ENCODE measurements around the gene PCNX1.
"Not testable (repeated sequence)": the region's sequence is repeated elsewhere in the genome, so short reads cannot be mapped to it uniquely, and the experiment has no call there.

PCNX1 gene

GRCh38 chr14:71121001-71121400 is 213.7 kb downstream of the PCNX1 start:
- DNase-seq (ENCODE audit: low read depth in 2 of 2, low spot score in 1 of 2), result no peak

GRCh38 chr14:71121711-71122110 is 214.5 kb downstream of the PCNX1 start:
- no peak for DNase-seq (ENCODE audit: low read depth in 2 of 2, low spot score in 1 of 2)

- DNase-seq (ENCODE audit: low read depth in 2 of 2, low spot score in 1 of 2), result no peak
Observed at GRCh38 chr14:71122866-71123565, 215.8 kb downstream of the PCNX1 start.

- DNase-seq (ENCODE audit: low read depth in 2 of 2, low spot score in 1 of 2), result no peak
Observed at GRCh38 chr14:71123579-71124135, 216.4 kb downstream of the PCNX1 start.

GRCh38 chr14:71129716-71130490 is 222.6 kb downstream of the PCNX1 start:
- not testable (repeated sequence) for DNase-seq (ENCODE audit: low read depth in 2 of 2, low spot score in 1 of 2)

- no peak for DNase-seq (ENCODE audit: low read depth in 2 of 2, low spot score in 1 of 2)
Observed at GRCh38 chr14:71130491-71131179, 223.4 kb downstream of the PCNX1 start.

- DNase-seq (ENCODE audit: low read depth in 2 of 2, low spot score in 1 of 2), result no peak
Observed at GRCh38 chr14:71133296-71133695, 226.0 kb downstream of the PCNX1 start.

- DNase-seq (ENCODE audit: low read depth in 2 of 2, low spot score in 1 of 2), result no peak
Observed at GRCh38 chr14:71135496-71135895, 228.2 kb downstream of the PCNX1 start.

- DNase-seq (ENCODE audit: low read depth in 2 of 2, low spot score in 1 of 2), result no peak
Observed at GRCh38 chr14:71135911-71136310, 228.7 kb downstream of the PCNX1 start.

GRCh38 chr14:71136386-71137060 is 229.3 kb downstream of the PCNX1 start:
- no peak for DNase-seq (ENCODE audit: low read depth in 2 of 2, low spot score in 1 of 2)

- DNase-seq (ENCODE audit: low read depth in 2 of 2, low spot score in 1 of 2), result no peak
Observed at GRCh38 chr14:71137536-71138447, 230.5 kb downstream of the PCNX1 start.

- peak in 1 of 2 donors; percentile 23 for DNase-seq (ENCODE audit: low read depth in 2 of 2, low spot score in 1 of 2)
Observed at GRCh38 chr14:71138448-71139293, 231.4 kb downstream of the PCNX1 start.

GRCh38 chr14:71139294-71139946 is 232.2 kb downstream of the PCNX1 start:
- no peak for DNase-seq (ENCODE audit: low read depth in 2 of 2, low spot score in 1 of 2)

- no peak for DNase-seq (ENCODE audit: low read depth in 2 of 2, low spot score in 1 of 2)
Observed at GRCh38 chr14:71140157-71140556, 232.9 kb downstream of the PCNX1 start.

GRCh38 chr14:71141701-71142374 is 234.6 kb downstream of the PCNX1 start:
- DNase-seq (ENCODE audit: low read depth in 2 of 2, low spot score in 1 of 2), result no peak

- no peak for DNase-seq (ENCODE audit: low read depth in 2 of 2, low spot score in 1 of 2)
Observed at GRCh38 chr14:71142375-71143038, 235.2 kb downstream of the PCNX1 start.
